ENCODE data around the gene KIF1A. TPM values are rescaled to one million over a fixed set of nuclear protein-coding genes. Genes with fewer than 3 reads are reported as not detected.

The KIF1A gene
- total and polyA plus RNA-seq, 10 of the 15 experiments (the other 5 are each of a cell fraction or from before 2014, with no cell fraction given) = 0.04 to 0.95 (median 0.06) TPM; not detected in 5

GRCh38 chr2:240814946-240815760 lies 4.9 kb downstream of the KIF1A start (continued):
- TF ChIP-seq USF1 (IDR thresholded peaks at IDR 0.05; ENCODE audit: borderline replicate concordance, extremely low read length, insufficient read depth, low read depth, low read length) = no peak
- TF ChIP-seq IKZF1 (conservative IDR thresholded peaks at IDR 0.05) = no peak

GRCh38 chr2:240814280-240814679 lies 5.7 kb downstream of the KIF1A start:
- H3K36me3 ChIP-seq (ENCODE audit: control insufficient read depth in 2 of 2, insufficient read depth in 2 of 2, low read length in 1 of 2) = no peaks in the 10 kb centered on the region
- no peaks in the 10 kb centered on the region for H3K79me2 ChIP-seq (ENCODE audit: control insufficient read depth, insufficient read depth, low read length)
- no peak for DNase-seq (ENCODE audit: low read depth, low spot score)
- no peaks in the 10 kb centered on the region for H3K4me1 ChIP-seq (ENCODE audit: control insufficient read depth, insufficient read depth, low read length)
- SMC1A ChIA-PET (ENCODE audit: uncharacterized antibody, unreplicated experiment) = no interaction called here
- no peak for ATAC-seq
- in situ Hi-C loops (cut with MboI) (no loop called here), intact Hi-C loops (cut with micrococcal nuclease; ENCODE audit: unreplicated experiment) (no loop called here)
- RAD21 ChIA-PET (ENCODE audit: unreplicated experiment) = no interaction called here
- no peak overlapping the region for H3K27ac ChIP-seq (ENCODE audit: control insufficient read depth, insufficient read depth)
- H3K27me3 ChIP-seq (replicated peaks in 1 of 2; ENCODE audit: control insufficient read depth in 2 of 2, insufficient read depth in 2 of 2, low read length in 1 of 2) = peaks cover 0 to 4% of the 10 kb centered on the region in 2 experiments; a peak in 3 of 4 replicates
- peaks cover 5% of the 10 kb centered on the region; the same call in 1 of the 3 replicates for H3K9me3 ChIP-seq (replicated peaks; ENCODE audit: control insufficient read depth, insufficient read depth, low read length)
- no peak overlapping the region for H3K4me2 ChIP-seq (ENCODE audit: control insufficient read depth, insufficient read depth)
- H4K20me1 ChIP-seq (ENCODE audit: control insufficient read depth, insufficient read depth) = no peaks in the 10 kb centered on the region
- CTCF ChIA-PET = no interaction called here
- POLR2A ChIA-PET = no interaction called here
- no TSS peak for BruUV-seq (replicated peaks)
- FAIRE-seq = no peak
- H3K9ac ChIP-seq (ENCODE audit: control insufficient read depth, insufficient read depth, low read length) = no peak overlapping the region
- no peak overlapping the region for H3K4me3 ChIP-seq
- WGBS (ENCODE audit: insufficient coverage, insufficient replicate concordance, low lambda C conversion rate, missing lambda C conversion rate) = 70% methylated on average over 4 of the region's 4 CpGs
- no peak overlapping the region for H2AFZ ChIP-seq (ENCODE audit: control insufficient read depth, low read depth, low read length)
- no peak for TF ChIP-seq NR2C2 (IDR thresholded peaks at IDR 0.05; ENCODE audit: borderline replicate concordance, control insufficient read depth, insufficient read length, low read depth)
- TF ChIP-seq SMAD1 (IDR thresholded peaks at IDR 0.05; ENCODE audit: low read depth, partially characterized antibody) = no peak
- TF ChIP-seq STAT1 (conservative IDR thresholded peaks at IDR 0.05) = no peak
- no peak for TF ChIP-seq MYC (IDR thresholded peaks at IDR 0.05; ENCODE audit: insufficient read depth, insufficient read length, insufficient replicate concordance, low read length, severe bottlenecking)
- TF ChIP-seq CEBPZ (IDR thresholded peaks at IDR 0.05; ENCODE audit: low read depth, low read length) = no peak
- TF ChIP-seq ZNF687 (IDR thresholded peaks at IDR 0.05) = no peak
- no peak for TF ChIP-seq KDM1A (IDR thresholded peaks at IDR 0.05; ENCODE audit: borderline replicate concordance)
- TF ChIP-seq PAX5 (IDR thresholded peaks at IDR 0.05; ENCODE audit: borderline replicate concordance, low read depth, low read length) = no peak
- no peak for TF ChIP-seq KAT2A (conservative IDR thresholded peaks at IDR 0.05; ENCODE audit: control insufficient read depth, low read depth, low read length)
- TF ChIP-seq RAD51 (IDR thresholded peaks at IDR 0.05) = no peak
- TF ChIP-seq RAD21 (IDR thresholded peaks at IDR 0.05; ENCODE audit: insufficient read depth, low read depth, low read length) = no peak
